HG03196 (cell line): Measurements from ENCODE around the gene MAGEF1.

Experiments
- ATAC-seq: cut with Tn5 transposase; IDR thresholded peaks from one replicate; pipeline ENCODE4 v1.9.1; 2021; ENCODE audit not compliant: unreplicated experiment

The MAGEF1 gene

DNA sequence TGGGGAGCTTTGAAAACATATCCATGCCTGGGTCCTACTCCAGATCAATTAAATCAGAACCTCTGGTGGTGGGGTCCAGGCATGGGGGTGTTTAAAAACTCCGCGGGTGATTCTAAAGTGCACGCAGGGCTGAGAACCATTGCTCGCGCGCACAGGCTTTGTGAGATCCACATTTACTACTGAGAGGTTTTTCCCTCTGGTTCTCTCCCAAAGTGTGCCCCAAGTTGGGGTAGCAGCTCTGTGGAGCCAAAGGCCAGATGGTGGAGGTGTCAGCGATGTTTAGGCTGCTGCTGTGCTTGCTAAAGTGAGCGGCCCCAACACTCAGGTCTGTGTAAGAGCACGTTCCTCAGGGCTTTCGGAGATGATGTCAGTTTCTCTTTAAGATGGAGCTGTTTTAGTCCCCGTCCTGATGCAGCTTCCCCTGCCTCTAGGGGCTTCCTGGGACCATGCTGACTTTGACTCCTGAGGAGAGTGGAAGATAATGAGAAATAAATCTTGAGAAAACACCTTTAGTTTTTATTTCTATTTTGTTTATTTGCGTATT is 13.4 kb upstream of the MAGEF1 start:
- no peak for ATAC-seq

DNA sequence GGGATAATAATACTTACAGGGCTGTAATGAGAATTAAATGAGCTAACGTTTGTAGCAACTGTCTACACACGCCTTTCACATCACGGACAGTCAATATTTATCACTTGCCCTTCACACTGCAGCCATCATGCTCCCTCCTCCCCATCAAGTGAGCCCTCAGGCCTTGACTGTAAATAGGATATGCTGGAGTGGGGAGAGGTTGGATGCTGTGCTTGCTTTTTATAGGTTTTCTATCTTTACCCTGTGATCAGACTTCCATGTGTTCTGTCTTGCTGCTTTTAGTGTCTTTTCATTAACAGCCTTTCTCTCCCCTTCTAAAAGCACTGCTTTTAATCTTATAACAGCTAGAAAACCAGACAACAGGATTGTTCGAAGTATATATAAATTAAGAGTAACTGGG is 12.8 kb upstream of the MAGEF1 start:
- ATAC-seq = no peak

DNA sequence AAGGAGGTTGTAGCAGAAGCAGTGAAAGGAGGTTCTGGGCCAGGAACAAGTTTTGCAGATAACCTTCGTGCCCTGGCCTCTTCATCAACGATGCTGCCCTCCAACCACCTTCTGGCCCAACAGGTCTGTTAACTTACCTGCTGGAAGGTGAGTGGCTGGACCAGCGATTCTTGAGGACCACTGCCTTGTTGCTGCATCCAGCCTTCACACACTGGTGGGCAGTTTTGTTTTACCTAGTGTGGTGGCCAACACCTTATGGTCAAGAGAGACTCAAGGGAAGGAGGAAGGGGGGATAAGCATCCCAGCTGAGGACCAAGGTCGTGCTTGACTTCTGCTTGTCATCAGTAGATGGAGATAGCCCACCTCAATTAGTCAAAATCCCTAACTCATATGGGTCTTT is 7.8 kb upstream of the MAGEF1 start:
- no peak for ATAC-seq

GRCh38 chr3:184718431-184718830 is 6.6 kb upstream of the MAGEF1 start:
- no peak for ATAC-seq

- ATAC-seq = no peak
Measured at GRCh38 chr3:184717399-184717983, 5.6 kb upstream of the MAGEF1 start.

DNA sequence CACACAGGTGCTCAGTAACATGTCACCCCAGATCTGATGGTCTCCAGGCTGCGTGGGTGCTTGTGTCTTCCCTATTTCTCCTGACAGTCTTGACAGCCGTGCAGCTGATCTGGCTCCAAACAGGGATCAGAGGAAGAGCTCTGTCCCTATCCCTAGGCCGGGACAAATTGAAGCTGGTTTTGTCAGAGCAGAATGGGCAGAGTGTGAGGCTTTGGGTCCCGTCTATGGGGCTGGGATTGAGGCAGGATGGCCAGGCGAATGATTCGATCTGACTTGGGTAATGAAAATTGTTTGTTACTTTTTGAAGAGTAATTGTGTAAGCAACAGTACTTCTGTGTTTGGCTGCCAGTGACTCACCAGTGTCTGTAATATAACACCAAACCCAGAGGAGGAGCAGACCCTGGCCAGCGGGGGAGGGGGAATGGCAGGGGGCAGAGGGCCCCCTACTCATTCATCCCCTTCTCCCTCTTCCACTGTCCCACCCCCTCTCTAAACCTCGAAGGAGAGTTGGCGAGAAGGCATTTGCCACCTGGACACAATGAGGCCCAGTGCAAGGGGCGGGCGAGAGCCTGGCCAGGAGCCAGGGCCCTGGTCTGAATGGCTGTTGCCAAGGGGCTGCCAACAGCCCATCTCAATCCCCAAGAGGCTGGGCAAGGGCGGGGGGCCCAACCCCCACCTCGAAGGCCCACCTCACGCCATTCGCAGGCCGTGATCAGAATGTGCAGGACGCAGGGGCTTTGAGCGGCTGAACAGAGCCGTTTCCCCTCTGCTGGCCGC is 4.9 kb upstream of the MAGEF1 start:
- ATAC-seq = no peak

DNA sequence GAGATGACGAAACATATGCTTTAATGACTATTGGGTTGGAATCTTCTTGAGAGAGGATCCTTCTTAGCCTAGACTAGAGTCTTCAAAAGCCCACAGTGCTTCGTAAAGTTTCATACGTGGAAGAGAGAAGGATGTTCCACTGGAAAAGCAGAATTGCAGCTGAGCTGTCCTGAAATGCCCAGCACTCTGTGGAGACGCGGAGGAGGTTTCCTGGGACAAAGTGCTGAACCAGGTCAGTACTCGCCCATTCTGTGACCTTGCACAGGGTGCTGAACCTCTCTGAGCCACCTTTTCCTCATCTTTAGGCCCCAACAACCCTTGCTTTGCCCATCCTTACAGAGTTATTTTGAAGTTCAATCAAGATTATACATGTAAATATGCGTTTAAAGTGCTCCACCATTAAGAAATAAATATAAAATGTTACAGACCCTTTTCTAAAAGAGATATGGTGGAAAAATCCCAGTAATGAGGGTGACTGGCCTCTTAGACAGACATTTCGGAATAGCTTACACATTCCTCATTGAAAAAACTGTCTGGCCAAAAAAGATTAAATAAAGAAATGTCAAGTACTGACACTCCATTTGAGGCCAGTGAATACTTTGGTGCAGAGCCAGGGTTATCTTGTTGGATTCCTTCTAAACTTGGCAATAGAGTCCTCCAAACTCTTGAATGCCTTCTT is 4.2 kb upstream of the MAGEF1 start:
- ATAC-seq = no peak

DNA sequence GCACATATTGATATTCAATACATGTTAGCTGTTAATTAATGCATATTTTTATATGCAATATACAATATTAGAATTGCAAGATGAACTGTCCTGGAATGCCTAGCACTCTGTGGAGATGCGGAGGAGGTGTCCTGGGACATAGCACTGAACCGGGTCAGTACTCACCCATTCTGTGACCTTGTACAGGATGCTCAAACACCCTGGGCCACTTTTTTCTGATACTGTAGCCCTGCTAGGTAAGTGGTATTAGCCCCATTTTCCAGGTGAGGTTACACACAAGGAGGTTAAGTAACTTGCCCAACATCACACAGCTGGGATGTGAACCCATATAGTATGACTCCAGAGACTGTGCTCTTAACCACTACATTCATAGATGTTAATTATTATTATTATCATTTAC is 1.7 kb upstream of the MAGEF1 start:
- no peak for ATAC-seq

GRCh38 chr3:184713040-184713355 is 1.1 kb upstream of the MAGEF1 start:
- no peak for ATAC-seq

DNA sequence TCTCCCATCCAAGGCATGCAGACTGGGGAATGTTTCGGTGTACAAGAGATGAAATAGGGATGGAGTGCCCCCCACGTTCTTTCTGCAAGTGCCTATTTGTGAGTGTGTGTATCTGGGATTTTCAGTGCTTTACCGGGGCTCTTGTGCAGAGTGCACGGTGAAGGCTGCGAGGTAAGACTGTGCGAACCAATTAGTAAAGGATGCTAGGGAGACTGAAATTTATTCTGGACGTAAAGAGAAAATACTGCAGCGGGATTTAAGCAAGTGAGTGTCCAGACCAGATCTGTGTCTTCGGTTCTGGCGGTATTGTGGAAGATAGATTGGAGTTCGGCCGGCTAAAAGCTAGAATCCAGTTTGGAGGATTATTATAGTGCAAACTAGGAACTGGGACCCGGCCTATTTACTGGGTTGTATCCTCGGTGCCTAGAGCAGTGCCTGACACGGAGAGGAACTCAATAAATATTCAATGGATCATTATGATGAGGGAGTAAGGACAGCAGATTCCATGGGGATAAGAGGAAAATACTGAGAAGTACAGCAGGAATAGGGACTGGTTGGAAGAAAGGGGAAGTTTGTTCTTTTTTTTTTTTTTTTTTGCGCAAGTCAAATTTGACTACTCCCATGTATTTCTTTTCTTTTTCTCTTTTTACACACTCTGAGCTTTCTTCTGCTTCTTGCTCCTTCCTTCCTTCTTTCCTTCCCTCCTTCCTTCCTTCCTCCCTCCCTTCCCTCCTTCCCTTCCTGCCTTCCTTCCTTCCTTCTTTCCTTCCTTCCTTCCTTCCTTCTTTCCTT is 580 bp upstream of the MAGEF1 start:
- ATAC-seq = peak; percentile 19

DNA sequence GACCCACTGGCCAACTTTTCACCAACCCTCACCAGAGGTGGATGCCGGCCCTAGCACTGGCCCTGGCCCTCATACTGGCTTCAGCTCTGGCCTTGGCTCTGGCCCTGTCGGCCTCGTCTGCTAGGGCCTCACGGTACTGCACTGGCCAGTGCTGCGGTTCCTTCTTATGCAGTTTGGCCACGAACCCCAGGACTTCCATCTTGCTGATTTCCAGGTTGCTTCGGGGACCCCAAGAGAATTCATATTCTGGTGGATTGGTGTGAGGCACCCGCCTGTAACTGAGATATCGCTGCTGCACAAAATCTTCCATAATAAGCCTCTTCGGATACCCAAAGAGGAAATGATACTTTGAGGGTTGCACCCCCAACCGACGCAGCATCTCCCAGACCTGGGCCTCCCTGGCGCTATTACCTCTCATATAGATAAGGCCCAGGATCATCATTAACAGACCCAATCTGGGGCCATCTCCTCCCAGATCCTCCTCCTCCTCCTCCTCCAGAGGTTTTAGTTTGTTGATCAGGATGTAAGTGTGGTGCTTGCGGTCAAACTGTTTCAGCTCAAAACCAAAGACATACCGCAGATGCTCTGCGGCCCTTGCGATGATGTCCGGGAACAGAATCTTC is 883 bp downstream of the MAGEF1 start:
- ATAC-seq = no peak

DNA sequence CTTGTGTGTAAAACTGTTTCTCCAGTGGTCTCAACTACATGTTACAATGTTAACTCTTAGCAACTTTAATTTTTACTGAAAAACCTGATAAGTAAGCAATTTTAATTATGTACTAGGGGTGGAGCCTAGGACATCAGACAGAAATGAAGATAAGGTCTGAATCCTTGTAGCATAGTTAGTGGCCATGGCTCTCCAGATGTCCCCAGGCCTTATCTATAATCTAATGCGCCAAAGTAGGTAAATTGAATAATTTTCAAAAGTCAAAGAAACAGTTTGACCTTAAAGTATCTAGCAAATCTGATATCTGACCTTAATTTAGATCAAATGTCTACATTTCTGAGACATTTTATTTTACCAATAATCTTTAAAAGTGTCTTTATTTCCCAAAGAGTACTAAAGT is 8.2 kb downstream of the MAGEF1 start:
- no peak for ATAC-seq

GRCh38 chr3:184700759-184701158 is 11.1 kb downstream of the MAGEF1 start:
- ATAC-seq = no peak

GRCh38 chr3:184697845-184698244 is 14.0 kb downstream of the MAGEF1 start:
- ATAC-seq = no peak

- ATAC-seq = no peak
Measured at GRCh38 chr3:184696697-184697096, 15.2 kb downstream of the MAGEF1 start.

GRCh38 chr3:184694716-184695115 is 17.1 kb downstream of the MAGEF1 start:
- no peak for ATAC-seq

DNA sequence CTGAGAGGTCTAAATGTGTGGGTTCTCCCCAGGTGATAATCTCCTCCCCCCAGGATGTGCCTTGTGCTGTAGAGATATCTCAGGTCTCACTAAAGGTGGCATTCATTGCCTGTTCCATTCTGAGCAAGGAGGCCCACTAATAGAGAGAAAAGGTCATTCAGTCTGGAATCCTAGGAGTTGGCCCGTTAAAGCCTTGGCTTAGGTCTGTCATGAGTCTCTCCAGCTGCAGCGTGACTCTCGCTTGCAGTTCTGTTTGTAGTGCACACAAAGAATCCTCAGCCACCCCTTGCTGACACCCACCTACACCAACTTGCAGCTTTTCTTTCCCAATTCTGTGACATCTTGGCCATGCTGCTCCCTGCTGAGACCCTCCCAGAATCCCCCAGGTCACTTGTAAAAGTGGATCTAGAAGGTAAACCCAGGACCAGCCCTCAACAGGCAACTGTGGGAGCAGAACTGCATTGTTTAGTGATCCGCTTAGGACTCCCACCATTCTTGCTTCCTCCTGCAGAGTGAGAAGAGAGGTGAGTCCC is 17.7 kb downstream of the MAGEF1 start:
- no peak for ATAC-seq

DNA sequence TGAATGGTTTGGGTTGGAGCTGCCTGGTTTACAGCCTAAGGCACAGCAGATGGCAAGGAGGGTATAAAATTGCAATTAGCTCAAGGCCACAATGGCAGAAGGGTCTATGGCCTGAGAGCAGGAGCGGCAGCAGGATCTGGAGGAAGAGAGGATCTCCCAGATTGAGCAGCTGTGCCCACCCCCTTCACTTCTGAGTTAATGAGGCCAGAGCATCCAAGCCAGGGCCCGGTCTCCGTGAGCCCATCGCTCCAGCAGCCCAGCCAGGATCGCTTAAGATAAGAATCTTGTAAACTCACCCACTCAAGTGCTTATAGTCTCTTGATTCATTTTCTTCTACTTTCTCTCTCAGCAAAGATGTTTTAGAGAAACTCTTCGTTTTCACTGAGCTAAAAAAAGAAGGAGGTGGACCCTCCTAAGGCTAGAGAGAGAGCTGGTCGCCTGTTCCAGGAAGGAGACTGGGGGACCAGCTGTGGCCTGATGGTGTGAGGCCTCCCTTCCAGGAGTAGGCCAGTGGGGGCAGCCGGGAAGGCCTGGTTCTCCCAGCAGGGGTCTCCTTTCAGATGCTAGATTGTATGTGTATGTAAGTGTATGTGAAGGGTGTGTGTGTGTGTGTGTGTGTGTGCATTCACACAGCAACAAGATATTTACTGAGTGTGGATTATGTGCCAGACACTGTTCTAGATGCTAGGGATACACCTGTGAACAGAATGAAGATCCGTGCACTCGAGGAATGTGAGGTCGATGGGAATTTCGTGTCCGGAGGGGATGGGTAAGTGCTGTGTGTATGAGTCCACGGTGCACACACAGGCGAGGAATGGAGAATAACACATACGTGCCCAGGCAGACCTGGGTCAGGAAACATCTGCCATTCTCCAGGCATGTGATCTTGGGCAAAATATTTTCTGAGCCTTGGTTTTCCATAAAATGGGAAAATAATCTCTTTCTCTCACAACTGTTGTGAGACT is 18.6 kb downstream of the MAGEF1 start:
- ATAC-seq = no peak

GRCh38 chr3:184691397-184692231 is 20.2 kb downstream of the MAGEF1 start:
- ATAC-seq = no peak
